ENCODE results near the gene SPON1.
A peak's percentile ranks its signal among the peaks of the same experiment; 100 is the strongest.

The SPON1 gene

DNA sequence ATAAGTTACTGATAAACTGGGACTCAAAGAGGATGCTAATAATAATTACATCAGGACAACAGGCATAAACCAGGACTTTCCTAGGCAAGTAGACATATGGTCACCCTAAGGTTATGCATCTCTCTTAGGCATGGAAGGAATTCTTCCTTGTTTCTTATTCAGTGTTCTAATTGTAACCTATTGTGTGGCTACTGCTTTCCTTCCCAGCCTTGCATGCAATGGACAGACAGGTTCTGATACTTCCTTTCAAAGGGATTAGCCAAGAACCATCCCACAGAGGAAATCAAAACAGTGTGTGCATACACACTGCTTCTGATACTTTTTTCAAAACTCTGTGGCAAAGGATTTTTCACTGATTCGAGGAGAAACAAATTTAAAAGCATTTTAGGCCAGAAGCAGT, 348.2 kb downstream of the SPON1 start:
- Histone ChIP-seq H3K4me3 (ENCODE audit: low read depth, low read length, poor library complexity, severe bottlenecking) (no peak overlapping the region), H3F3A (ENCODE audit: insufficient read depth, low read length) (no peaks in the 10 kb centered on the region), H3K4me1 (ENCODE audit: insufficient read depth, low read length, severe bottlenecking) (peaks cover 72% of the 10 kb centered on the region), H3K9me3 (ENCODE audit: low read length) (no peaks in the 10 kb centered on the region), H3K27me3 (ENCODE audit: insufficient read depth, low read length) (no peaks in the 10 kb centered on the region), H3K9ac (ENCODE audit: low read length) (no peak overlapping the region; the same call in 1 of the 2 replicates), H2AFZ (ENCODE audit: low read length) (no peak overlapping the region), H4K20me1 (ENCODE audit: insufficient read depth, low read length) (no peaks in the 10 kb centered on the region), H3K4me2 (ENCODE audit: low read length) (no peak overlapping the region), H3K9me2 (ENCODE audit: low read depth, low read length) (no peaks in the 10 kb centered on the region), H3K79me2 (ENCODE audit: insufficient read depth, low read length) (peaks cover 7% of the 10 kb centered on the region; the same call in 1 of the 2 replicates), H3K27ac (ENCODE audit: low read depth, low read length, poor library complexity, severe bottlenecking) (peak overlapping the region; percentile 42), H3K36me3 (ENCODE audit: insufficient read depth, low read length) (no peaks in the 10 kb centered on the region)
- TF ChIP-seq EZH2 (IDR thresholded peaks at IDR 0.05; ENCODE audit: borderline replicate concordance, low read length): no peak
- TF ChIP-seq, protein P1, sequence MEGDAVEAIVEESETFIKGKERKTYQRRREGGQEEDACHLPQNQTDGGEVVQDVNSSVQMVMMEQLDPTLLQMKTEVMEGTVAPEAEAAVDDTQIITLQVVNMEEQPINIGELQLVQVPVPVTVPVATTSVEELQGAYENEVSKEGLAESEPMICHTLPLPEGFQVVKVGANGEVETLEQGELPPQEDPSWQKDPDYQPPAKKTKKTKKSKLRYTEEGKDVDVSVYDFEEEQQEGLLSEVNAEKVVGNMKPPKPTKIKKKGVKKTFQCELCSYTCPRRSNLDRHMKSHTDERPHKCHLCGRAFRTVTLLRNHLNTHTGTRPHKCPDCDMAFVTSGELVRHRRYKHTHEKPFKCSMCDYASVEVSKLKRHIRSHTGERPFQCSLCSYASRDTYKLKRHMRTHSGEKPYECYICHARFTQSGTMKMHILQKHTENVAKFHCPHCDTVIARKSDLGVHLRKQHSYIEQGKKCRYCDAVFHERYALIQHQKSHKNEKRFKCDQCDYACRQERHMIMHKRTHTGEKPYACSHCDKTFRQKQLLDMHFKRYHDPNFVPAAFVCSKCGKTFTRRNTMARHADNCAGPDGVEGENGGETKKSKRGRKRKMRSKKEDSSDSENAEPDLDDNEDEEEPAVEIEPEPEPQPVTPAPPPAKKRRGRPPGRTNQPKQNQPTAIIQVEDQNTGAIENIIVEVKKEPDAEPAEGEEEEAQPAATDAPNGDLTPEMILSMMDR (IDR thresholded peaks at IDR 0.05; ENCODE audit: low read length): no peak

DNA sequence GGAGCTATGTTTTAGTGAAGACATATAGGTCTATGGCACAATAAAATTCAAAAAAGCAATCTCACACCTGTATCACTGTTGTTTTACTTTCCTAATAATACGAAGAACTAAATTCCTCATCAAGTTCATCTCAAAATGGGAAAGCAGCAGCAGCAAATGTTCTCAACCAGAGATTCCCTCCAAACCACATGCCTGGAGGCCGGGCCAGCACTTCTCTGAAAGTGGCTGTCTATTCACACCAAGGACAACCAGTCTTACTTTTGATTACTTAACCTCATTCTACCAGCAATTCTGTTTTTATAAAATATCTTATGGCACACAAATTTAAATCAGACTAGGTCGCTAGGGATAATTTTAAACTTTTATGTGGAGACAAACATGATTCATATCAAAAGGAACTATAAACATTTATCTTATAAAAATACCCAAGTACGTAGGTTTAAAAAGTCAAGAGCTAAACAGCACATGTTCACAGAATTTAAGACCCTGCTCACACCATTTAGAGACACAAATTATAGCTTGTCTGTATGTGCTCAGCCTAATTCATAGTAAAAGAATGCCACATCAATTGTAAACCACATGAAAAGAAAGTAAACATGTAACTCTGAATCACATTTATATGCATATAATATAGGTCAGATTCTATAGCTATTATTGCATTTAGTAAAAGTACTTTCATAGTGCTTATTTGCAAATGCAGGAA, 350.4 kb downstream of the SPON1 start:
- Histone ChIP-seq H3K36me3 (ENCODE audit: insufficient read depth, low read length) (no peaks in the 10 kb centered on the region), H3F3A (ENCODE audit: insufficient read depth, low read length) (no peaks in the 10 kb centered on the region), H3K27me3 (ENCODE audit: insufficient read depth, low read length) (no peaks in the 10 kb centered on the region), H4K20me1 (ENCODE audit: insufficient read depth, low read length) (no peaks in the 10 kb centered on the region), H3K4me2 (ENCODE audit: low read length) (no peak overlapping the region), H2AFZ (ENCODE audit: low read length) (no peak overlapping the region), H3K4me3 (ENCODE audit: low read depth, low read length, poor library complexity, severe bottlenecking) (no peak overlapping the region), H3K9me3 (ENCODE audit: low read length) (no peaks in the 10 kb centered on the region), H3K4me1 (ENCODE audit: insufficient read depth, low read length, severe bottlenecking) (peaks cover 84% of the 10 kb centered on the region), H3K9me2 (ENCODE audit: low read depth, low read length) (no peaks in the 10 kb centered on the region), H3K9ac (ENCODE audit: low read length) (no peak overlapping the region; the same call in 1 of the 2 replicates), H3K79me2 (ENCODE audit: insufficient read depth, low read length) (peaks cover 6% of the 10 kb centered on the region; the same call in 1 of the 2 replicates), H3K27ac (ENCODE audit: low read depth, low read length, poor library complexity, severe bottlenecking) (peak overlapping the region; percentile 81)
- no peak for TF ChIP-seq EZH2 (IDR thresholded peaks at IDR 0.05; ENCODE audit: borderline replicate concordance, low read length)
- TF ChIP-seq, protein P1 (IDR thresholded peaks at IDR 0.05; ENCODE audit: low read length): no peak

DNA sequence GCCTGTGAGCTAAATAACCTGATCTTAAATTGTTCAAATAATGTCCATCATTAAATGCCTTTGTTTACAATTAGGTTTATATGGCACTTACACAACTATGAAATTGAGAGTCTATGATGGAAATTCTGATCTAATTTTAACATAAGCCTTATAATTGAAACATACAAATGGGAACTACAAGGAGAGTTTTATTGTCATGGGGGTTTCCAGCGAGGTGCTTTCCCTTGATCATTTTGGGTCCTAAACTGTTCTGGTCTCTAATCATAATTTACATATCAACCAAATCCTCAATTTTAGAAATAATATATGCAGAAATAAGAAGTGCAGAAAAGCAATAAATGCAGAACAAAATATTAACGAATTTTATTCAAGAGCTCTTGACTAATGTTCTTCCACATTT, 351.6 kb downstream of the SPON1 start:
- H3K4me1 ChIP-seq (ENCODE audit: insufficient read depth, low read length, severe bottlenecking): peaks cover 84% of the 10 kb centered on the region
- H3K27ac ChIP-seq (ENCODE audit: low read depth, low read length, poor library complexity, severe bottlenecking): peak overlapping the region; percentile 81
- no peaks in the 10 kb centered on the region for H3K9me2 ChIP-seq (ENCODE audit: low read depth, low read length)
- no peaks in the 10 kb centered on the region for H3F3A ChIP-seq (ENCODE audit: insufficient read depth, low read length)
- no peaks in the 10 kb centered on the region for H4K20me1 ChIP-seq (ENCODE audit: insufficient read depth, low read length)
- H3K9me3 ChIP-seq (ENCODE audit: low read length): no peaks in the 10 kb centered on the region
- no peak overlapping the region for H3K4me3 ChIP-seq (ENCODE audit: low read depth, low read length, poor library complexity, severe bottlenecking)
- no peaks in the 10 kb centered on the region for H3K79me2 ChIP-seq (ENCODE audit: insufficient read depth, low read length)
- TF ChIP-seq EZH2 (IDR thresholded peaks at IDR 0.05; ENCODE audit: borderline replicate concordance, low read length): no peak
- TF ChIP-seq, protein P1 (IDR thresholded peaks at IDR 0.05; ENCODE audit: low read length): no peak
- H3K36me3 ChIP-seq (ENCODE audit: insufficient read depth, low read length): no peaks in the 10 kb centered on the region
- no peak overlapping the region for H3K4me2 ChIP-seq (ENCODE audit: low read length)
- no peak overlapping the region for H2AFZ ChIP-seq (ENCODE audit: low read length)
- no peak overlapping the region; the same call in 1 of the 2 replicates for H3K9ac ChIP-seq (ENCODE audit: low read length)
- no peaks in the 10 kb centered on the region for H3K27me3 ChIP-seq (ENCODE audit: insufficient read depth, low read length)

Data from OCI-LY1 (cell line).